ENCODE results near the gene CPE. TPM values are rescaled to one million over a fixed set of nuclear protein-coding genes. Genes with fewer than 3 reads are reported as not detected.
"Not testable (repeated sequence)": the region's sequence is repeated elsewhere in the genome, so short reads cannot be mapped to it uniquely, and the experiment has no call there.

CPE gene
- total RNA-seq, 2 donors from 2014 or later: not detected

GRCh38 chr4:165428957-165429356, 50.1 kb downstream of the CPE start:
- ATAC-seq (replicated peaks in 1 of 2): no peak
- Mint-ChIP-seq H3K4me1 (ENCODE audit: low read depth) (peaks cover 10% of the 10 kb centered on the region), H3K9me3 (no peaks in the 10 kb centered on the region), H3K27ac (no peak overlapping the region), H3K27me3 (ENCODE audit: low read depth) (peaks cover 7% of the 10 kb centered on the region), H3K4me3 (no peak overlapping the region), H3K36me3 (ENCODE audit: insufficient read depth in 2 of 2) (no peaks in the 10 kb centered on the region)
- no peak for DNase-seq

GRCh38 chr4:165433529-165433928, 54.7 kb downstream of the CPE start:
- DNase-seq (no peak), ATAC-seq (replicated peaks in 1 of 2) (no peak)
- H3K36me3 Mint-ChIP-seq (ENCODE audit: insufficient read depth in 2 of 2): no peaks in the 10 kb centered on the region
- H3K4me3 Mint-ChIP-seq: no peak overlapping the region
- no peaks in the 10 kb centered on the region for H3K9me3 Mint-ChIP-seq
- no peaks in the 10 kb centered on the region for H3K4me1 Mint-ChIP-seq (ENCODE audit: low read depth)
- H3K27me3 Mint-ChIP-seq (ENCODE audit: low read depth): peaks cover 7% of the 10 kb centered on the region
- H3K27ac Mint-ChIP-seq: no peak overlapping the region

- Mint-ChIP-seq H3K36me3 (ENCODE audit: insufficient read depth in 2 of 2) (no peaks in the 10 kb centered on the region), H3K4me3 (no peak overlapping the region), H3K4me1 (ENCODE audit: low read depth) (no peaks in the 10 kb centered on the region), H3K27ac (no peak overlapping the region), H3K27me3 (ENCODE audit: low read depth) (peaks cover 7% of the 10 kb centered on the region), H3K9me3 (no peaks in the 10 kb centered on the region)
- ATAC-seq (replicated peaks in 1 of 2) (no peak), DNase-seq (no peak)
Observed at GRCh38 chr4:165437691-165438090, 58.9 kb downstream of the CPE start.

GRCh38 chr4:165439344-165439743, 60.5 kb downstream of the CPE start:
- no peak overlapping the region for H3K4me3 Mint-ChIP-seq
- ATAC-seq (replicated peaks in 1 of 2) (no peak), DNase-seq (no peak)
- H3K9me3 Mint-ChIP-seq: no peaks in the 10 kb centered on the region
- no peaks in the 10 kb centered on the region for H3K4me1 Mint-ChIP-seq (ENCODE audit: low read depth)
- no peaks in the 10 kb centered on the region for H3K36me3 Mint-ChIP-seq (ENCODE audit: insufficient read depth in 2 of 2)
- H3K27ac Mint-ChIP-seq: no peak overlapping the region
- H3K27me3 Mint-ChIP-seq (ENCODE audit: low read depth): peaks cover 7% of the 10 kb centered on the region

DNA sequence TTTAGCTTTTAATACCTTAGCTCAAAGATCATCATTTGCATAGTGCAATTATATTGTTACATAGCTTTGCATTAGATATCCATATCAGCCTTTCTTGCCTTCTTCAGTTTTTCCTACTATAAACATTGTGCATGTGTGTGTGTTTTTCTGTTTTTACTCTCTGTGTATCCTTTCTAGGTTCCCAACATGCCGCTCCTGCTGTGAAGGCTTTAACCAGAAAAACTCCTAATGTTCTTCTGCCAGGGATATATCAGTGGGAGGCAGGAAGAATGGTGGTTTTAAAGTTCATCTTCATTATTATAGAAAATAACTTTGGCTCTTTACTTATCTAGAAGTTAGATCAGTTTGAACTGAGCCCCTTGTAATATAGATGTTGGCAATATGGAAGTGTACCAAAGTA, 61.2 kb downstream of the CPE start:
- no peaks in the 10 kb centered on the region for H3K4me1 Mint-ChIP-seq (ENCODE audit: low read depth)
- H3K4me3 Mint-ChIP-seq: no peak overlapping the region
- DNase-seq (no peak), ATAC-seq (replicated peaks in 1 of 2) (no peak)
- no peaks in the 10 kb centered on the region for H3K36me3 Mint-ChIP-seq (ENCODE audit: insufficient read depth in 2 of 2)
- no peak overlapping the region for H3K27ac Mint-ChIP-seq
- H3K27me3 Mint-ChIP-seq (ENCODE audit: low read depth): peaks cover 7% of the 10 kb centered on the region
- H3K9me3 Mint-ChIP-seq: no peaks in the 10 kb centered on the region

- Mint-ChIP-seq H3K27me3 (ENCODE audit: low read depth) (peaks cover 7% of the 10 kb centered on the region), H3K27ac (no peak overlapping the region), H3K9me3 (no peaks in the 10 kb centered on the region), H3K4me1 (ENCODE audit: low read depth) (no peaks in the 10 kb centered on the region), H3K36me3 (ENCODE audit: insufficient read depth in 2 of 2) (no peaks in the 10 kb centered on the region), H3K4me3 (no peak overlapping the region)
- ATAC-seq (replicated peaks in 1 of 2) (no peak), DNase-seq (no peak)
Observed at GRCh38 chr4:165440415-165441158, 61.8 kb downstream of the CPE start.

- Mint-ChIP-seq H3K27ac (no peak overlapping the region), H3K4me3 (no peak overlapping the region), H3K36me3 (ENCODE audit: insufficient read depth in 2 of 2) (no peaks in the 10 kb centered on the region), H3K4me1 (ENCODE audit: low read depth) (no peaks in the 10 kb centered on the region), H3K27me3 (ENCODE audit: low read depth) (peaks cover 7% of the 10 kb centered on the region), H3K9me3 (no peaks in the 10 kb centered on the region)
- DNase-seq: no peak
- no peak for ATAC-seq (replicated peaks in 1 of 2)
Observed at GRCh38 chr4:165443276-165443675, 64.5 kb downstream of the CPE start.

DNA sequence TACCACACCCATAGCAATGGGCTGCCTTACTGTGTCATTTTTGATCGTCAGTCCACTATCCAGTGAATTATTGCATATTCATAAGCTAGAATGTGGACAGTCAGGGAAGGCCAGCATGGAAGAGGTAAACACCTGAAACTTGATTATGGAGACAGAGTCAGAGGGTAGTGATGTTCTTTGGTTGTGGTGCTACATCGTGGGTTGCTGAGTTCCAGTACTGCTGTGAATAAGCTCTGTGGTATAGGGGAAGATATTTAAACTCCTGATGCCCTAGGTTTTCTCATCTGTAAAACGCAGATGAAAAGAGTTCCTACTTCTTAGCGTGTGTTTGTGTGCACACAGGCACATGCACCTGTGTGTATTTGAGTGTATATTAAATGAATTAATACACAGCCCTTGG, 69.9 kb downstream of the CPE start:
- Mint-ChIP-seq H3K9me3 (no peaks in the 10 kb centered on the region), H3K4me3 (no peak overlapping the region), H3K27me3 (ENCODE audit: low read depth) (no peaks in the 10 kb centered on the region), H3K4me1 (ENCODE audit: low read depth) (peaks cover 6% of the 10 kb centered on the region), H3K36me3 (ENCODE audit: insufficient read depth in 2 of 2) (no peaks in the 10 kb centered on the region), H3K27ac (no peak overlapping the region)
- ATAC-seq (replicated peaks in 1 of 2) (peak in 1 of 2 donors; percentile 60), DNase-seq (no peak)

- Mint-ChIP-seq H3K9me3 (no peaks in the 10 kb centered on the region), H3K4me3 (no peak overlapping the region), H3K4me1 (ENCODE audit: low read depth) (peaks cover 6% of the 10 kb centered on the region), H3K27ac (no peak overlapping the region), H3K27me3 (ENCODE audit: low read depth) (no peaks in the 10 kb centered on the region), H3K36me3 (ENCODE audit: insufficient read depth in 2 of 2) (no peaks in the 10 kb centered on the region)
- ATAC-seq (replicated peaks in 1 of 2): peak; percentile 27 to 35
- DNase-seq: peak in 1 of 2 donors; percentile 3
Observed at GRCh38 chr4:165449333-165449732, 70.5 kb downstream of the CPE start.

- Mint-ChIP-seq H3K9me3 (no peaks in the 10 kb centered on the region), H3K4me3 (no peak overlapping the region), H3K27me3 (ENCODE audit: low read depth) (no peaks in the 10 kb centered on the region), H3K27ac (no peak overlapping the region), H3K4me1 (ENCODE audit: low read depth) (peaks cover 6% of the 10 kb centered on the region), H3K36me3 (ENCODE audit: insufficient read depth in 2 of 2) (no peaks in the 10 kb centered on the region)
- no peak for ATAC-seq (replicated peaks in 1 of 2)
- no peak for DNase-seq
Observed at GRCh38 chr4:165450871-165451270, 72.1 kb downstream of the CPE start.

DNA sequence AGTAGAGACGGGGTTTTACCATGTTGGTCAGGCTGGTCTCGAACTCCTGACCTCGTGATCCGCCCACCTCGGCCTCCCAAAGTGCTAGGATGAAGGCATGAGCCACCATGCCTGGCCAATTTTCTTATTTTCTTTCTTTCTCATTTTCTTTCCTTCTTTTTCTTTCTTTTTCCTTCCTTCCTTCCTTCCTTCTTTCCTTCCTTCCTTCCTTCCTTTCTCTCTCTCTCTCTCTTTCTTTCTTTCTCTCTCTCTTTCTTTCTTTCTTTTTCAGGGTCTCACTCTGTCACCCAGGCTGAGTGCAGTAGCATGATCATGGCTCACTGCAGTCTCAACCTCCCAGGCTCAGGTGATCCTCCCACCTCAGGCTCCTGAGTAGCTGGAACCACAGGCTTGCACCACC, 74.3 kb downstream of the CPE start:
- not testable (repeated sequence) for H3K36me3 Mint-ChIP-seq (ENCODE audit: insufficient read depth in 2 of 2); H3K4me1 Mint-ChIP-seq (ENCODE audit: low read depth); DNase-seq; H3K27me3 Mint-ChIP-seq (ENCODE audit: low read depth); ATAC-seq (replicated peaks in 1 of 2); H3K4me3 Mint-ChIP-seq; H3K9me3 Mint-ChIP-seq; H3K27ac Mint-ChIP-seq

GRCh38 chr4:165454426-165454825, 75.6 kb downstream of the CPE start:
- no peak for DNase-seq
- H3K27ac Mint-ChIP-seq: no peak overlapping the region
- H3K9me3 Mint-ChIP-seq: no peaks in the 10 kb centered on the region
- no peak overlapping the region for H3K4me3 Mint-ChIP-seq
- no peaks in the 10 kb centered on the region for H3K27me3 Mint-ChIP-seq (ENCODE audit: low read depth)
- ATAC-seq (replicated peaks in 1 of 2): no peak
- H3K36me3 Mint-ChIP-seq (ENCODE audit: insufficient read depth in 2 of 2): no peaks in the 10 kb centered on the region
- H3K4me1 Mint-ChIP-seq (ENCODE audit: low read depth): peaks cover 1% of the 10 kb centered on the region

- H3K27me3 Mint-ChIP-seq (ENCODE audit: low read depth): no peaks in the 10 kb centered on the region
- H3K4me3 Mint-ChIP-seq: no peak overlapping the region
- H3K36me3 Mint-ChIP-seq (ENCODE audit: insufficient read depth in 2 of 2): no peaks in the 10 kb centered on the region
- no peak for ATAC-seq (replicated peaks in 1 of 2)
- no peak overlapping the region for H3K27ac Mint-ChIP-seq
- no peaks in the 10 kb centered on the region for H3K9me3 Mint-ChIP-seq
- no peak for DNase-seq
- no peaks in the 10 kb centered on the region for H3K4me1 Mint-ChIP-seq (ENCODE audit: low read depth)
Observed at GRCh38 chr4:165457793-165458192, 79.0 kb downstream of the CPE start.

DNA sequence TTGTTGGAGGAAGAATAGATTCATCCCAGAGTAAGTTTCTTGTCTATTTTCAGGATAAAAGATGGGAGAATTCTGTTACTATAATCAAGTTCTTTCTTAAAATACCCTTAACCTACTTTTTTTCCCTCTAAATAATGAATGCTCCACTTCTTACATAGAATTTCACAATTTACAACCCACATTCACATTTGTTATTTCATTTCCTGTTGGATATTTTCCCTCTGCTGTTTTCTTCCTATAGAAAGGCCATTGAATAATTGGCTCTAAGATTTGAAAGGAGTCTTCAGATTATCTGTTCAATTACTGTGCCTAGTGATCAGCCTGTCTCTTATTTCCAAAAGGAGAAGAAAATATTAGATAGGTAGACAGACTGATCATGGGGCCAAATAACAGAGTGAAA, 79.7 kb downstream of the CPE start:
- no peak overlapping the region for H3K27ac Mint-ChIP-seq
- H3K4me3 Mint-ChIP-seq: no peak overlapping the region
- ATAC-seq (replicated peaks in 1 of 2) (no peak), DNase-seq (no peak)
- no peaks in the 10 kb centered on the region for H3K27me3 Mint-ChIP-seq (ENCODE audit: low read depth)
- no peaks in the 10 kb centered on the region for H3K36me3 Mint-ChIP-seq (ENCODE audit: insufficient read depth in 2 of 2)
- no peaks in the 10 kb centered on the region for H3K9me3 Mint-ChIP-seq
- H3K4me1 Mint-ChIP-seq (ENCODE audit: low read depth): no peaks in the 10 kb centered on the region

All from activated T-cell treated with anti-CD3 and anti-CD28 coated beads, Interleukin-2, amount 50 U/mL, for 72 hours (primary cell).